Skin epidermis (tissue), 12 donors: ENCODE measurements around the gene POMGNT1.
A peak's percentile ranks its signal among the peaks of the same experiment; 100 is the strongest.

Experiments
- H3K27ac ChIP-seq, 21 experiments: fragments of 200-600 bp; sonication (generic) in 11 of 21; one replicate each; pipeline ENCODE4 v1.5.0; 2020; ENCODE audit warnings: mild to moderate bottlenecking in 3 of 21, inconsistent platforms in 2 of 21, moderate library complexity in 2 of 21
- H3K4me3 ChIP-seq, 7 experiments: fragments of 200-600 bp; sonication (generic) in 2 of 7; one replicate each; pipeline ENCODE4 v1.5.0; 2020; ENCODE audit warnings: inconsistent platforms in 2 of 7, mild to moderate bottlenecking in 2 of 7, moderate library complexity in 1 of 7

The POMGNT1 gene

DNA sequence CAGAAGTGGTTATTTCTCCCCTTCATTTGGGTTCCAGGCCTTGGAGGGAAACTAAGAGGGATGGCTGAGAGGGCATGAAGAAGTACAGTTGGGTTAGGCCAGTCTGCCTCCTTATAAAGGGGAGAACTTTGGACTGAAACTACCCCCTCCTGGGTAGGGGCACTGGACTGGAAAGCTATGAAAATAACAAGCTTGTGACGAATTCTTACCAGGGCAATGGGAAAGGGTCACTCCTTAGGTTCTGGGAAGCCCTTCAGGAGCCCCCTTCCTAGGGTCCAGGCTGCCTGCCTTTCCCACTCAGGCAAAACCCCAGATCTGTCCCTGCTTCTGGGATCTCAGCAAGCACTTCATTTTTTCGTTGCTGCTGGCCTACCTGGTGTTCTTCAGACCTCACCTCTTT is 12.2 kb downstream of the POMGNT1 start:
- Histone ChIP-seq H3K27ac (peak overlapping the region in 3 of 21 experiments; percentile 25 to 39 (median 27)), H3K4me3 (no peak overlapping the region)

DNA sequence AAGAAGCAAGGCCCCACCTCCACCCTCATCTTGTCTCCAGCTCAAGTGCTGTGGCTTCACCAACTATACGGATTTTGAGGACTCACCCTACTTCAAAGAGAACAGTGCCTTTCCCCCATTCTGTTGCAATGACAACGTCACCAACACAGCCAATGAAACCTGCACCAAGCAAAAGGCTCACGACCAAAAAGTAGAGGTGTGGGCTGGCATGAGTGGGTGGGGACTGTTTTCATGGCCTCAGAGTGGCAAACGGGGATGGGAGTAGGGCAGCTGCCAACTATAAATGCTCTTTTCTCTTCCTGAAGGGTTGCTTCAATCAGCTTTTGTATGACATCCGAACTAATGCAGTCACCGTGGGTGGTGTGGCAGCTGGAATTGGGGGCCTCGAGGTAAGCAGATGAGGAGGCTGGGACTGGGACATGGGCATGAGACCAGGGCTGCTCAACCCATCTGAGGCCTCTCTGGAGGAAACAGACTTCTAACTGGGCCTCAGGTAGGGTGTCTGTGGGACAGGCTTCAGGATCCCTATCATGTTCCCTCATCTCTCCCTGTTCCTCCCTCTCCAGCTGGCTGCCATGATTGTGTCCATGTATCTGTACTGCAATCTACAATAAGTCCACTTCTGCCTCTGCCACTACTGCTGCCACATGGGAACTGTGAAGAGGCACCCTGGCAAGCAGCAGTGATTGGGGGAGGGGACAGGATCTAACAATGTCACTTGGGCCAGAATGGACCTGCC is 13.1 kb downstream of the POMGNT1 start:
- Histone ChIP-seq H3K4me3 (no peak overlapping the region), H3K27ac (peak overlapping the region in 13 of 21 experiments; percentile 5 to 78 (median 66))

DNA sequence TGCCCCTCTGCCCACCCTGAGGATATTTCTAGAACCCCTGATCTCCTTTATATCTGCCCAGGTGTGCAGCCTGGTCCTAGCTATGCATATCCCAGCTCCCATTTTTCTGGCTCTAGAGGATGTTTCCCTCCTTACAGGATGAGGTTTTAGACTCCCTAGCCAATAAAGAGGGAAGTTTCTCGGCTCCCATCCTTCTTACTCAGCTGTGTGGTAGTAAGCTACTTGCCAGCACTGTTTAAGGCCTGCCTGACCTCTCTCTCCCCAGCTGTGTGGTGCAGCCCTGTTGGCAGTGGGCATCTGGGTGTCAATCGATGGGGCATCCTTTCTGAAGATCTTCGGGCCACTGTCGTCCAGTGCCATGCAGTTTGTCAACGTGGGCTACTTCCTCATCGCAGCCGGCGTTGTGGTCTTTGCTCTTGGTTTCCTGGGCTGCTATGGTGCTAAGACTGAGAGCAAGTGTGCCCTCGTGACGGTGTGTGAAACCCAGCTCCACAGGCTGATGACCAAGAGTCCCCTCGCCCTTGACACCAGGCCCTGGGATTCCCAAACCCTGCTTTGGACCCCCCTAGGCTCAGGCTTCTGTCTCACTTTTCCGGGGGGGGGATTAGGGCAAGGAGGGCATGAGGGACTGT is 14.2 kb downstream of the POMGNT1 start:
- peak overlapping the region in 20 of 21 experiments; percentile 17 to 78 (median 66) for H3K27ac ChIP-seq

DNA sequence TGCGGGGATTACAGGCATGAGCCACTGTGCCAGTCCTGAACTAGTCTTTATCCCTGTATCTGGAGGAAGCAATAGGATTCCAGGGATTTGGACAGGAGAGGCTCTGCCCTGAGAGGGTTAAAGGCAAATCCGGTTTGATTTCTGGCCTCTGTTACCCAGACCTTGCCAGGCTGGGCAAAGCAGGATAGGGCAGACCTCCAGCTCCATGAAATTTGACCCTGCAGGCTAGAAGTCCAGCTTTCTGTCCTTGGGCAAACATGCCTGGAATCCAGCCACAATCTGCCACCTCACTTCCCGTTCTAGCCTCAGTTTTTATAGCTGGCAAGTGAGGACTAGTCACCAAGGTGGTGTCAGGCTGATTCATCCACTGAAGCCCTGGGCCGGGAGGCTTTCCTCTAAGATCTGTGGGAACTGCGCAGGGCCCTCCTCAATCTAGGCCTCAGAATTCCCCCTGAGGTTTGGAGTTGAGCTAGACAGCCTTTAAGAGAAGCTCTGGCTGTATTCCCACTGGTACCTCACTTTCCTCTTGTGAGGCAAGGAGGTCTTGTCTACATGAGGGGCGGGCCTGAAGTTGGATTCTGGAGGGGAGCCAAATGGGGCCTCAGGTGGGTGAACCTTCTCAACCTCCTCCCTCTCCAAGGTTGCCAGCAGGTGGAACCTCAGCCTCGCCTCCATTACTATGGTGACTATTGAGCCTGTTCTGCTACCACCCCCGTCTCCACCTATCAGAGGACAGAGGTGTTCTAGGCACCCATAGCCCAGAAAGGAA is 15.0 kb downstream of the POMGNT1 start:
- peak overlapping the region; percentile 17 to 78 (median 66) for H3K27ac ChIP-seq

More for the DNA sequence above, 14.2 kb downstream of the POMGNT1 start:
- no peak overlapping the region for H3K4me3 ChIP-seq

DNA sequence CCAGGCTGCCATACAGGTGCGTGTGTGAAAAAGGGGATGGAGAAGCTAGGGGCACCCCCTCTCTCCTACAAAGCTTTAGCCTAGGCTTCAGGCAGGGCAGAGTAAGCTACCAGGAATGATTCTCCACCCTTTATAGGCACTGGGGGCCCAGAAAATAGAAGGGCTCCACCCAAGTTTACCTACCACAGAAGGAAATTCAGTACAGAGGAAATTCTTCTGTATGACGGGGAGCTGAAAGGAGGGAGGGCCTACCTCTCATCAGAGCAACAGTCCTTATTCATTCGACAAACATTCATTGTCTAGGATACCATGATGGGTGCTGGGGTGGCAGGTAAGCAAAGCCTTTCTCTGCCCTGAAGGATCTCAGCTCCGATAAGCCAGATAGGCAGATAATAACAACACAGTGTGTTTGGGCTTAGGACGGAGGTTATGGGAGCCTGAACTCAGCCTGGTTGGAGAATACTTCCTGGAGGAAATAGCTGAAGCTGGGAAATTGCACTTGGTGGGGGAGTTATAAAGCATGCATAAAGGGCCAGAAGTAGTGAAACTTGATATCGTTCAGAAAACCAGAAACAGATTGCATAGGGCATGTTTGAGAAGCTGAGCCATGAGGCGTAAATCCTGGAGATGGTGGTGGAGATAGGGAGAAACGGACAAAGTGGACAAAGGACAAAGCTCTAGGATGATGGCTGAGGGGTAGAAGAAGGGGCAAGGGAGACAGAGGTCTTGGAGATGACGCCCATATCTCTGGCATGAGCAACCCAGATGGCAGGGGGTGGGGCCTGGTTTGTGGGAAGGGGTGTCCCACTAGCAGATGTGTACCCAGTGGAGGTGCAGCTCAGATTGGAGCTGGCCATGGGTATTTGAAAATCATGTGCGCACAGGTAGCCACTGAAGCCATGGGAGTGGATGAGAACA is 16.6 kb downstream of the POMGNT1 start:
- H3K27ac ChIP-seq, result peak overlapping the region in 5 of 21 experiments; percentile 2 to 29 (median 7)
- no peak overlapping the region for H3K4me3 ChIP-seq

More for the DNA sequence above, 15.0 kb downstream of the POMGNT1 start:
- no peak overlapping the region for H3K4me3 ChIP-seq

DNA sequence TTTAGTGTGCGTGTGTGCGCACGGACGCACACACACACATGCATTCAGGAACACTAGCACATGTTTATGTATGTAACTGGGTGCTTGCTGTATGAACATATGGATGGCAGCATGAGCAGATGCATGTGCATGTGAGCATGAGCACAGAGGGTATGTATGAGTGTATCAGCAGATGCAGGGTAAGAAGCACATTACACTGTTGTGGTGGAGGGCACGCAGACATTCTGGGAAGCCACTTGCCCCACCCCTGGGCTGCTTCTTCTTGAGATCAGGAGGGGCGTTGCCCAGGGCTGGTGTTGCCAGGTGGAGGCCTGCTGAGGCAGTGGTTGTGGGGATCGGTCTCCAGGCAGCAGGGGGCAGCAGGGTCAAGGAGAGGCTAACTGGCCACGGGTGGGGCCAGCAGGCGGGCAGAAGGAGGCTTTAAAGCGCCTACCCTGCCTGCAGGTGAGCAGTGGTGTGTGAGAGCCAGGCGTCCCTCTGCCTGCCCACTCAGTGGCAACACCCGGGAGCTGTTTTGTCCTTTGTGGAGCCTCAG is 18.1 kb downstream of the POMGNT1 start:
- Histone ChIP-seq H3K27ac (peak overlapping the region in 5 of 21 experiments; percentile 2 to 42 (median 19)), H3K4me3 (no peak overlapping the region)

DNA sequence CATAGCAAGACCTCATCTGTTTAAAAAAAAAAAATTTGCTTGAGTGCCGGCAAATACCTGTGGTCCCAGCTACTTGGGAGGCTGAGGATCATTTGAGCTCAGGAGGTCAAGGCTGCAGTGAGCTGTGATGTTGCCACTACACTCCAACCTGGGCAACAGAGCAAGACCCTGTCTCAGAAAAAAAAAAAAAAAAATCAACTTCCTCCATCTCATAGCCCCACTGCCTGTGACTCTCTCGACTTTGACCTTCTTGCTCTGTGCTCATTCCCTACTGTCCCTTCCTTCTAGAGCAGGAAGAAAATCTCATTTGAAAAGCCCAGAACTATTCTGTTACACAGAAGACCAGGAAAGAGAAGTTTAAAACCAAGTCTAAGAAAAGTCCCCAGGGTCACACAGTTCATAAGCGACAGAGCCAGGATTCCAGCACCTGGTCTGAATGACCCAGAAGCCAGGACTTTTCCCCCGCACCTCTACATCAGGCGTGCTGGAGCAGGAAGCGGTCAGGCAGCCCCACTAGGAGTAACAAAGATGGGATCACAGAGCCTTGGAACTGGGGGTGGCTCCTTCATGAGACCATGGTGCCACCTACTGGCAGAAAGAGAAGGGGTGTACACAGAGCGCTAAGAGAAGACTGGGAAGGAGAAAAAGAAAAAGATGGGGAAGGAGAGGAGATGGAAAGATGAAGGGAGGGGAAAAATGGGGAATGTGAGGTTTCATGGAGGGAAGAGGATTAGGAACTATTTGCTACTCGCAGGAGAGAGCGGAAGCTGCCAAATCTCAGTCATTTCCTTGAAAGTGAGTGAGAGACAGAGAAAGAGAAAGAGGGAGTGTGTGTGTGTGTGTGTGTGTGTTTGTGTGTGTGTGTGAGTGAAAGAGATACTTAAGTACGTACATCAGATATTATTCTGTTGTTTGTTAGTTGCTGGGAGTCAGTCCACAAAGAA is 18.8 kb downstream of the POMGNT1 start:
- H3K27ac ChIP-seq, result peak overlapping the region in 1 of 21 experiments; percentile 52
- H3K4me3 ChIP-seq, result no peak overlapping the region

DNA sequence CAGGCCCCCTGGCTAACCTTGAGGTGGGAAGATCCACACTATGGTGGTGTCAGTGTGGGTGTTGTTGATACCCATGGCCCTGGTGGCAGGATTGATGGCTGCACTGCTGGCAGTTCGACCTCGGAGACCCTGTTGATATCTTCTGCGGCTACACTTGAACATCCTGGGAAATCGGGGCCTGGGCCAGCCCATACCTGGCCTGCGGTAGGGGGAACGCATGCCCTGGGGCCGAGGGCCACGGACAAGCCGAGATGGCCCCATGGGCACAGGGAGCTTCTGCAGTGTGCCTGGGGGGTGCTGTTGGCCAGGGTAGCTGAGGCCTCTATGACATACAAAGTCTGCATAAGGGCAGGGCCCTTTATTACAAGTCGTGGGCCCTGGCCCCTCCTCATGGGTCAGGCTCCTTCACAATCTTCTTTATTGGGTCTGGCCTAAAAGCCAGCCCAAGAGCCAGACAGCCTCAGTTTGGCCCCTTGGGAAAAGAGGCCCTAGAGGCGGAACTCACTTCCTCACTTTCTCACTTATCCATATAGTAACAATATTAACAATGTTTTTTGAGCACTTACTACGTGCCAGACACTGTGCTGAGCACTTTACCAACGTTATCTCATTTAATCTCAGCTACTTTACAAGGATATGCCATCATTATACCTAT is 21.9 kb downstream of the POMGNT1 start, which contains the start of gene P3R3URF:
TSS of gene P3R3URF (minus strand) at position 278 of the 655 bp plus-strand sequence. CDS start at position 261, 17 bp downstream.
- H3K27ac ChIP-seq, result peak within 1 kb of the TSS in 7 of 21 experiments; percentile 20 to 83 (median 53)
- H3K4me3 ChIP-seq, result no peak within 1 kb of the TSS

DNA sequence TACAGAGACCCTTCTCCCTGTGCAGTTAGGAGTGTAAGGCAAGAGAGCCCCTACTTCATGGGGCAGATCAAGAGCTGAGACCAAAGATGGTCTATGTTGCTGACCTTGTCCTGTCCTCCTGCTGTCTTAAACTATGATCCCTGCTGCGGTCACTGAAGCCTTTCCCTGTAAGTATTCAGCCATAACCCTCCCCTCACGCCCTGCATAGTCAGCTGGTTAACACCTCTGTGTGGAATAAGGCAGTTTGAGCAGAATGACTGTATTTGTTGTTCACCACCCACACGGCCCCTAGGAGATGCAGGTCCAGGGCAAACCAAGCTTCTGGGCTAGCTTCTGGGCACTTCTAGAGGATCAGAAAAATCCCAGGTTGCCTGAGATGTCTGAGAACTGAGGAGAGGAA is 23.0 kb downstream of the POMGNT1 start:
- H3K27ac ChIP-seq, result peak overlapping the region in 9 of 21 experiments; percentile 12 to 83 (median 47)
- H3K4me3 ChIP-seq, result no peak overlapping the region

DNA sequence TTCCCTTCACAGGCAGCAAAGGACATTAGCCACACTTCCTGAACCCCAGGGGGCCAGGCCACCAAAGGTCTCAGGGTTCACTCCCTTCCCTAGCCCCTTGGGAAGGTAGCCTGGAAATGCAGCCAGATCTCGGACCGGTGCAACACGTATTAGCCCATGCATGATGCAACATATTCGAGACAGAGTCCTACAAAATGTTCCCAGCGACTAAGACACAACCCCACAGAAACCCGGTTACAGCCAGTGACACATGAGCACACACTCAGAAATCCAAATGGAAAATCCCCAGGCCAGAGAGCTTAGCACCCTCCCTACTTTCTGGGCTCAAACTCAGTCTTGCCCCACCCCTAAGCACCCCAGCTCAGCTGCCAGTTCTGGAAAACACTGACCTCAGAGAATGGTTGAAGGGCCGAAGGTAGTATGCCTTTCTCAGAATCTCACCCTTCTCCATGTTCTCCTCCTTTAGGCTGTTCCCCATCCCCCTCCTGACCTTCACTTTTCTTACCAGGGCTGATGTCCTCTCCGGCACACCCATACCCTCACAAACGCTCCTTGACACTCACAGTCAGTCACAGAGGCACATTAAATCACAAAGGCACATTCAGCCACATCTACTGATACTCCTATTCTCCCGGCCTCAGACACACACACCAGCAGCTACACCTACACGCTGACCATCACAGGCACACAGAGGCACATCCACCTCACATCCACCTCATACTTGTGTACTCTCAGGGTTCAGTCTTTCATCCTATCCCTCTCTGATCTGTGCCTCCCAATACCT is 23.6 kb downstream of the POMGNT1 start, which contains the start of gene TSPAN1:
TSS of gene TSPAN1 (plus strand) at position 640 of the 784 bp plus-strand sequence. CDS start 6,021 bp downstream, outside the sequence.
- Histone ChIP-seq H3K27ac (peak within 1 kb of the TSS in 15 of 21 experiments; percentile 12 to 83 (median 34)), H3K4me3 (no peak within 1 kb of the TSS)

DNA sequence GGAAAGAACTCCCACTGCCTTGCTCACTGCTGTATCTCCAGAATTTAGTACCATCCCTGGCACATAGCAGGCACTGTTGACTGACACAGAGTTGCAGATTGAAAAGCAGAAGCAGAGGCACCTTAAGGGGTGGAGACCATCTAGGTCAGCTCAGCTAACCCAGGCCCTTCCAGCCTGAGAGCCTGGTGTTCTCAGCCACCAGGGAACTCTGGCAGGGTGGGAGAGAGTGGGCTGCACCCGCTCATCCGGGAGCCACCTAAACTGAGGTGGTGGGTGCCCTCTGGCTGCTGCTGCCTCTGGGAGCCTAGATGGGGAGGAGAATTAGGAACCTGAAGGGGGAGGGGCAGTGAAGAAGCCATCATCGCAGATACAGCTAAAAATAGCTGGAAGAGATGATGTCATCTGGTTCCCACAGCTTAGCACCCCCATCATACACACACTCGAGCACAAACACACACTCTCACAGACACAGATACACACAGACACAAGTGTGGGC is 24.8 kb downstream of the POMGNT1 start:
- H3K4me3 ChIP-seq, result no peak overlapping the region
- peak overlapping the region in 4 of 21 experiments; percentile 8 to 30 (median 22) for H3K27ac ChIP-seq

DNA sequence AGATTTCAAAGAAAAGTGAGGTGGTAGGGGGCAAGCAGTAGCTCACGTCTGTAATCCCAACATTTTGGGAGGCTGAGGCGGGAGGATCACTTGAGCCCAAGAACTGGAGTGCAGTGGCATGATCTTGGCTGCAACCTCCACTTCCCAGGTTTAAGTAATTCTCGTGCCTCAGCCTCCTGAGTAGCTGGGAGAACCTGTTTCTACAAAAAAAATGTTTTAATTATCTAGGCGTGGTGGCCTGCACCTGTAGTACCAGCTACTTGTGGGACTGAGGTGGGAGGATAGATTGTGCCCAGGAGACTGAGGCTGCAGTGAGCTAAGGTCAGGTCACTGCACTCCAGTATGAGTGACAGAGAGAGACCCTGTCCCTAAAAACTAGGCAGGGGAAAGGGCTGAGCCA is 25.9 kb downstream of the POMGNT1 start:
- H3K27ac ChIP-seq, result peak overlapping the region in 4 of 21 experiments; percentile 14 to 71 (median 44)
- H3K4me3 ChIP-seq, result no peak overlapping the region

DNA sequence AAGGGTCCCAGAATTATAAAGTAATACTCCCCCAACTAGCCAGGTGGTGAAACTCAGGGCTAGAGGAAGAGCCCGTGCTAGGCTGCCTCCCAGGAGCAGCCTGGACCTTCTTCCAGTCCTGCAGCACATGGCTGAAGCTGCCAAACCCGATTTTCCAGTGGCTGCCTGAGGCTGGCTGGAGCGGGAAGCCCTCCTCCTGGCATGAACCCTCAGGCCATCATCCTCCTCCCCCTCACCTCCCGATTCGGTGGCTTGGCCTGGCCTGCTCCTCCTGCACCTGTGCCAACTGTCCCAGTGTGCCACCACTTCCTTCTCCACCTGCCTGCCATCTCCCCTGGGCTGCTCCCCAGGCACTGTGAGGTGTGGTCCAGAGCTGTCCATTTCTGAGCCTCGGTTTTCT is 26.4 kb downstream of the POMGNT1 start:
- no peak overlapping the region for H3K4me3 ChIP-seq
- peak overlapping the region in 11 of 21 experiments; percentile 10 to 71 (median 46) for H3K27ac ChIP-seq

DNA sequence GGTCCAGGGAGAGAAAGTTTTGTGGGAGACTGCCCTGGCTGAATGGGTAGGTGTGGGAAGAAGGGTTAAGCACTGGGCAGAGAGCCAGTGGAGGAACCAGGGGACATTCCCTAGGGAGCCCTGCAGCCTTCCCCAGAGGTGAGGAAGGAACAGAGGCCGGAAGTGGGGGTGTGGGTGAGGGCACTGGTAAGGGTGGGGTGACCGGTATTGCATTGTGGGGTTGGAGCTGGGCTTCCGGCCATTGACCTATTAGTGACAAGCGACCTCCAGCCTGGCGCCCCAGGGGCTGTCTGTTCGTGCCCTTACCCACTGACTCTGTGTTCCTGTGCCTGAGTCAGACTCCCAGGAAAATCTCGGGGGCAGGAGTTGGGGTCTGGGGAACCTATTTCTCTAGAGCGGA is 26.9 kb downstream of the POMGNT1 start:
- H3K27ac ChIP-seq, result peak overlapping the region in 11 of 21 experiments; percentile 10 to 71 (median 46)
- H3K4me3 ChIP-seq, result no peak overlapping the region

DNA sequence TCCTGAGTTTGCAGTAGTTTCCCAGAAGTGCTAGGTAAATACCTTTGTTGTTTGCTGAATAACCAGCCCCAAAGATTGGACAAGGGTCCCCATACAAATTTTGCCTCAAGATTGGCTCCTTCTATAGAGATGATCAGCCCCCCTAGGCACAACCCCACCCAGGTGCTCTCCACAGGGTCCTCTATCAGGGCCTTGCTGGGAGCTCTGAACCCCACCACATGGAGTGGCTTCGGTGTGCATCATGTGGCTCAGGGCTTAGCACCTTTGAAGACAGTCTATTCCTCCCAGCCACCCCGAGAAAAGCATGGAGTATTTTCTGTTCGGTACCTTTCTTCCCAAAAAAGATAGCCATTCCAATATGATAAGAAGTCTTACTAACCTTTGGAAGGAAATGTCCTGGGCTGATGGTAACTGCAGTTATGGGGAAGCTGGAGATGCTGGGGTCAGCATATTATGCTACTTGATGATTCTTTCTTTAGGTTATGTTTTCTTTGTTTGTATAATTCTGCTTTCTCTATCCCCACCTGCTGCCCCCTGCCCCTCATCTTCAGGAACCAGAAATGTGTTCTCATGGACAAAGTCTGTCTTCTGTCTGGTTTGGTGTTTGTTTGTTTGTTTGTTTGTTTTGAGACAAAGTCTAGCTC is 28.3 kb downstream of the POMGNT1 start:
- Histone ChIP-seq H3K4me3 (no peak overlapping the region), H3K27ac (peak overlapping the region in 2 of 21 experiments; percentile 14 to 34)
